CD4-positive, alpha-beta T cell (primary cell): ENCODE data around the gene DCP1A. TPM values are rescaled to one million over a fixed set of nuclear protein-coding genes. Genes with fewer than 3 reads are reported as not detected.

Experiments used
- ATAC-seq: fragments of 200-7000 bp; cut with Tn5 transposase; one replicate; pipeline ENCODE4 v1.10.0; 2022; ENCODE audit warnings: mild to moderate bottlenecking; ENCODE audit not compliant: poor library complexity
- CTCF ChIA-PET: fragments of 350-600 bp; sonication (Branson Sonifier 250); formaldehyde crosslinking; loops from one replicate; lab custom pipeline; 2021; ENCODE audit warnings: antibody characterized with exemption, inconsistent platforms; lab: Charles Lee
- POLR2A ChIA-PET: fragments of 350-600 bp; sonication (Branson Sonifier 250); formaldehyde crosslinking; loops from one replicate; lab custom pipeline; 2021; ENCODE audit warnings: antibody characterized with exemption, inconsistent platforms; lab: Charles Lee
- DNase-seq, 14 experiments: peaks; one replicate each; pipeline ENCODE4 v3.0.0-alpha.2; 2013 to 2020; ENCODE audit warnings: mixed read lengths in 2 of 14
- H3K27ac ChIP-seq, 2 donors: one replicate each; pipeline versions ENCODE4 v1.5.1 to v1.7.0; 2013; ENCODE audit warnings: low read length in 2 of 2, low read depth in 1 of 2, mild to moderate bottlenecking in 1 of 2
- H3K27me3 ChIP-seq, 2 experiments: 1 replicate in 1 of 2; 2 replicates in 1 of 2; pipeline versions ENCODE4 v1.6.1 to v1.7.0; 2013; ENCODE audit warnings: low read length in 2 of 2, control low read depth in 1 of 2, mild to moderate bottlenecking in 1 of 2, moderate library complexity in 1 of 2; ENCODE audit not compliant: insufficient read depth in 2 of 2, control insufficient read depth in 1 of 2
- H3K36me3 ChIP-seq: one replicate; pipeline ENCODE4 v1.6.1; 2013; ENCODE audit warnings: low read length, control low read depth; ENCODE audit not compliant: insufficient read depth
- H3K4me1 ChIP-seq: one replicate; pipeline ENCODE4 v1.6.1; 2013; ENCODE audit warnings: low read length, control low read depth; ENCODE audit not compliant: insufficient read depth
- H3K4me3 ChIP-seq: one replicate; pipeline ENCODE4 v1.5.1; 2013; ENCODE audit warnings: mild to moderate bottlenecking, low read length, moderate library complexity
- H3K9me3 ChIP-seq, 2 experiments: 1 replicate in 1 of 2; 2 replicates in 1 of 2; pipeline versions ENCODE4 v1.6.1 to v1.7.0; 2013; ENCODE audit warnings: low read length in 2 of 2, mild to moderate bottlenecking in 2 of 2, control low read depth in 1 of 2, moderate library complexity in 1 of 2; ENCODE audit not compliant: control insufficient read depth in 1 of 2, insufficient read depth in 1 of 2
- H3K27ac Mint-ChIP-seq: one replicate; pipeline ENCODE4 v1.8.0; 2020; ENCODE audit warnings: mixed read lengths
- H3K27me3 Mint-ChIP-seq: one replicate; pipeline ENCODE4 v1.8.0; 2021; ENCODE audit warnings: mixed read lengths
- H3K36me3 Mint-ChIP-seq: one replicate; pipeline ENCODE4 v1.8.0; 2021; ENCODE audit warnings: low read depth, mixed read lengths
- H3K4me1 Mint-ChIP-seq: one replicate; pipeline ENCODE4 v1.8.0; 2021; ENCODE audit warnings: low read depth, mixed read lengths
- H3K4me3 Mint-ChIP-seq: one replicate; pipeline ENCODE4 v1.8.0; 2020; ENCODE audit warnings: mild to moderate bottlenecking, mixed read lengths
- H3K9me3 Mint-ChIP-seq: one replicate; pipeline ENCODE4 v1.8.0; 2020; ENCODE audit warnings: mixed read lengths
- CTCF ChIP-seq: fragments of 200-600 bp; IDR thresholded peaks from one replicate; pipeline ENCODE4 v1.8.0; 2022; ENCODE audit warnings: antibody characterized with exemption, mild to moderate bottlenecking
- intact Hi-C, 2 experiments: fragments of 100-400 bp; cut with DNase I in 1 of 2; cut with micrococcal nuclease in 1 of 2; formaldehyde crosslinking; loops; one replicate each; pipeline versions ENCODE4 v1.15.1 to v1.9.0; 2023 to 2025; cut with DNase I, micrococcal nuclease
- total RNA-seq, 174 experiments: library from RNA in 2 of 174; stranded (reverse) in 2 of 174; gene quantifications; one replicate each; pipeline ENCODE4 v1.2.3 and lab custom pipeline; 2021 to 2026

DCP1A gene
- total RNA-seq, 2 experiments from 2014 or later: 58.9 to 60.1 TPM

DNA sequence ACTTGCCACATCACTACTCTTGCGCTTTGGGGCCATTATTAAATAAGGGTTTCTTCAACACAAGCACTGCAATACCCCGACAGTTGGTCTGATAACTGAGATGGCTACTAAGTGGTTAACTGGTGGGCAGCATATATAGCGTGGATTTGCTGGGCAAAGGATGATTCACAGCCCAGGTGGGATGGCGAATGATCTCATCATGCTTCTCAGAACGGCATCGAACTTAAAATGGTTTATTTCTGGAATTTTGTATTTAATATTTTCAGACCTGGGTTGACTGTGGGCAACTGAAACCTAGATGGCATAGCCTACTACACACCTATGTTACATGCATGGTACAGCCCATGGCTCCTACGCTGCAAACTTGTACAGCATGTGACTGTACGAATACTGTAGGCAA lies 64.8 kb downstream of the DCP1A start:
- Mint-ChIP-seq H3K9me3 (no peaks in the 10 kb centered on the region), H3K4me3 (no peak overlapping the region), H3K27ac (no peak overlapping the region), H3K4me1 (no peaks in the 10 kb centered on the region), H3K36me3 (peaks cover 56% of the 10 kb centered on the region), H3K27me3 (no peaks in the 10 kb centered on the region)
- H3K36me3 ChIP-seq: peaks cover 27% of the 10 kb centered on the region
- intact Hi-C loops: no loop called here
- no peak for TF ChIP-seq CTCF
- no peaks in the 10 kb centered on the region for H3K9me3 ChIP-seq
- no peaks in the 10 kb centered on the region for H3K27me3 ChIP-seq
- no peak overlapping the region for H3K27ac ChIP-seq
- no peaks in the 10 kb centered on the region for H3K4me1 ChIP-seq
- DNase-seq (no peak), ATAC-seq (no peak)
- no peak overlapping the region for H3K4me3 ChIP-seq
- POLR2A ChIA-PET: no interaction called here
- CTCF ChIA-PET: no interaction called here

- Mint-ChIP-seq H3K27me3 (no peaks in the 10 kb centered on the region), H3K9me3 (no peaks in the 10 kb centered on the region), H3K4me1 (peaks cover 9% of the 10 kb centered on the region), H3K27ac (no peak overlapping the region), H3K4me3 (no peak overlapping the region), H3K36me3 (peaks cover 18% of the 10 kb centered on the region)
- no peak overlapping the region for H3K4me3 ChIP-seq
- POLR2A ChIA-PET: no interaction called here
- no peaks in the 10 kb centered on the region for H3K36me3 ChIP-seq
- no peaks in the 10 kb centered on the region for H3K4me1 ChIP-seq
- H3K27ac ChIP-seq: no peak overlapping the region
- TF ChIP-seq CTCF: no peak
- no peak for ATAC-seq
- H3K27me3 ChIP-seq: no peaks in the 10 kb centered on the region
- H3K9me3 ChIP-seq: no peaks in the 10 kb centered on the region
- no peak for DNase-seq
- intact Hi-C loops: no loop called here
- CTCF ChIA-PET: no interaction called here
These were observed 68.7 kb downstream of the DCP1A start for GRCh38 chr3:53278667-53279066.

DNA sequence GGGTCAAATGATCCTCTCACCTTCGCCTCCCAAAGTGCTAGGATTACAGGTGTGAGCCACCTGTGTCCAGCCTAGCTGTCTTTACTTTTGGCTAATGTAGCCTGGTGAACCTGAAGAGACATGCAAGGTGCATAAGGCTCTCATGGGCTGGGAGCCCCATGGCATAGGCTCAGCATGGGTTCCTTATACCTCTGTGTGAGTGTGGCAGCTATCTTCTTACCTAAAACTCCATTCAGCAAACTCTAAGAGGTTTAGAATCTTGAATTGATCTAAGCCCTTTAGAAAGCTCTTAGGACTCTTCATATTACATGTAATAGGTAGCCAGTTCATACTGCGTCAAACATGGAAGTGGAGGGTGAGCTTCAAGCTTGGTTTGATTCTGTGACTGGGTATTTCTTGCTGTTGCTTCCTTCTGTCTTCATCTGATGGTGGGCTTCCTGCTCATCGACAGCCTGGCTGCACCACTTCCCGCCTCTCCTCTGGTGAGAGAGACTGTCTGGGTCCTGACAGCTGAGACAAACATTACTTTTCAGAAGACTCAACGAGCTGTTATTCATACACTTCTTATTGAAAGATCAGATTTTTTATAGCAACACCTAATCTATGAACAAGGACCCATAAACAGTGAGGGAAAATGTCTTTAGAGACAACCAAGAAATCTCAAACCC lies 72.3 kb downstream of the DCP1A start:
- H3K36me3 ChIP-seq: no peaks in the 10 kb centered on the region
- no peaks in the 10 kb centered on the region for H3K9me3 ChIP-seq
- Mint-ChIP-seq H3K4me3 (peak overlapping the region; percentile 52), H3K27me3 (no peaks in the 10 kb centered on the region), H3K4me1 (peaks cover 9% of the 10 kb centered on the region), H3K36me3 (no peaks in the 10 kb centered on the region), H3K9me3 (no peaks in the 10 kb centered on the region), H3K27ac (peak overlapping the region; percentile 82)
- DNase-seq: peak in 7 of 14 experiments; percentile 10 to 33 (median 24)
- no peaks in the 10 kb centered on the region for H3K27me3 ChIP-seq
- peak; percentile 95 for ATAC-seq
- intact Hi-C loops: no loop called here
- TF ChIP-seq CTCF: no peak
- ChIA-PET POLR2A (interaction anchor here (0.8 to 1.8 kb wide), 4 partner anchors 10 to 72 kb away, joined by 3 to 17 read pairs (median 10); partner anchors contain the start of genes DCP1A and TKT), CTCF (no interaction called here)
- no peak overlapping the region for H3K4me3 ChIP-seq
- H3K4me1 ChIP-seq: no peaks in the 10 kb centered on the region
- H3K27ac ChIP-seq: no peak overlapping the region
